ENCODE results near the gene SHC3. TPM values are rescaled to one million over a fixed set of nuclear protein-coding genes. Genes with fewer than 3 reads are reported as not detected.
A peak's percentile ranks its signal among the peaks of the same experiment; 100 is the strongest.

SHC3 gene
- total RNA-seq, 1 experiment from 2014 or later, result 1.8 TPM

DNA sequence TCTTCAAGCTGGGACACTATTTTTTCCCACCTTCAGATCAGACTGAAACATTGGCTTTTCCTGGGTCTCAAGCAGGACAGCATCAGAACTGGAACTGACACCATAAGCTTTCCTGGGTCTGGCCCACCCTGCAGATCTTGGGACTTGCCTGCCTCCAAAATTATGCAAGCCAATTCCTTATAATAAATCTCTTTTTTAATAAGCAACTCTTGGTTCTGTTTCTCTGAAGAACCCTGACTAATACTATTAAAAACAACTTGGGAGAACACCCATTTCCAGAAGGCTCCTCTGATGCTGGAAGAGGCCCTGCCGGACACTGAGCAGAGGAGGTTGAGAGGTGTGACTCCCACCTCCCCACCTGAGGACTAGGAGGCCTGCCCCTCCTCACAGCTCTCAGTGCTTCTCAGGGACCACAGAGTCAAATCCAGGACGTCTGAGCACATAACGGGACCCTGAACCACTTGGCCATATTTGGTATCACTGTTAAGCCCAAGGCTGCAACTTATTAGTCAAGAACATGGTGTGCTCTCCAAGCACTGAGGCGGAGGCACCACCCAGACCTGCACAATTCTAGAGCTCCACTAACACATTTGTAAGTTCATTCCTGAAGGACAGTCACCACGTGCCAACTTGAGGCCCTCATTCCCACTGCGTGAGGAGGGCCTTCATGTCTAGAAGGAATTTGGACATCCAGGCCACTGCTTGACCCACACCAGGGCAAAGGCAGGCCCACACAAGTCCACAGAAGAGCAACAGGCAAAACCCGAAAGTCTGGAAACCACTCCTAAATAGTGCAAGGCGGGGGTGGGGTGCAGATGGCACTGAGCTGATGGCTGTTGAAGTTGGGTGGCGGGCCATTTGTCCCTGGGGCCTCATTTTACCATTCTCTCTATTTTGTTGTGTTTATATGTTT, 9.5 kb downstream of the SHC3 start:
- Histone ChIP-seq H3K4me1 (ENCODE audit: insufficient read depth, low read length) (no peaks in the 10 kb centered on the region), H3K23ac (ENCODE audit: insufficient read length, low read depth, low read length) (no peak overlapping the region), H3K4me2 (ENCODE audit: insufficient read depth, insufficient read length, low read length) (no peak overlapping the region), H2BK12ac (ENCODE audit: insufficient read length, low read depth, low read length) (no peak overlapping the region), H4K91ac (ENCODE audit: insufficient read length, low read depth, low read length) (no peak overlapping the region), H2BK5ac (ENCODE audit: insufficient read length, low read length) (no peak overlapping the region), H3K4ac (ENCODE audit: low read depth, low read length) (no peak overlapping the region), H2AK5ac (ENCODE audit: insufficient read length, low read length) (no peak overlapping the region), H3K79me1 (ENCODE audit: insufficient read depth, low read depth, low read length, poor library complexity, severe bottlenecking) (no peaks in the 10 kb centered on the region), H3K56ac (ENCODE audit: insufficient read length, low read depth, low read length) (no peak overlapping the region), H3K9me3 (ENCODE audit: control insufficient read depth, low read depth, low read length) (no peaks in the 10 kb centered on the region), H3K79me2 (ENCODE audit: insufficient read depth, low read length) (peaks cover 2% of the 10 kb centered on the region; the same call in 1 of the 2 replicates), H4K8ac (replicated peaks; ENCODE audit: insufficient read length, low read depth, low read length) (no peak overlapping the region), H3K14ac (ENCODE audit: insufficient read depth, low read length) (no peak overlapping the region), H3K27me3 (ENCODE audit: insufficient read depth, low read length) (no peaks in the 10 kb centered on the region), H4K5ac (ENCODE audit: insufficient read length, low read depth, low read length) (no peak overlapping the region), H2BK20ac (ENCODE audit: low read depth, low read length, poor library complexity, severe bottlenecking) (no peak overlapping the region), H3K23me2 (ENCODE audit: insufficient read length, low read depth, low read length, poor library complexity, severe bottlenecking) (no peaks in the 10 kb centered on the region), H3K18ac (ENCODE audit: insufficient read length, low read depth, low read length) (no peak overlapping the region), H2AFZ (ENCODE audit: low read length) (no peak overlapping the region), H2BK120ac (ENCODE audit: low read depth, low read length, poor library complexity, severe bottlenecking) (no peak overlapping the region), H3K9ac (ENCODE audit: extremely low read depth, insufficient read length, low read length) (no peak overlapping the region), H3T11ph (ENCODE audit: low read length) (no peak overlapping the region), H4K20me1 (ENCODE audit: control insufficient read depth, insufficient read depth, insufficient read length) (no peaks in the 10 kb centered on the region), H2BK15ac (ENCODE audit: low read depth, low read length) (no peak overlapping the region), H3K27ac (ENCODE audit: insufficient read length, low read depth, low read length) (no peak overlapping the region)
- DNase-seq, result no peak
- Mint-ChIP-seq H3K27ac (peak overlapping the region in 1 of 3 experiments; percentile 59; a peak in 1 of 7 replicates), H3K36me3 (ENCODE audit: insufficient read depth in 1 of 3, low read depth in 3 of 3) (peaks cover 0 to 2% (median 0%) of the 10 kb centered on the region in 3 experiments; a peak in 2 of 7 replicates), H3K9me3 (no peaks in the 10 kb centered on the region), H3K27me3 (ENCODE audit: low read depth) (peaks cover 2% of the 10 kb centered on the region; the same call in 1 of the 2 replicates), H3K4me3 (no peak overlapping the region), H3K4me1 (peaks cover 0 to 5% of the 10 kb centered on the region in 2 experiments; a peak in 2 of 4 replicates)
- no CpG with 5 or more reads among the region's 9 CpGs for WGBS (ENCODE audit: extremely low coverage, insufficient read length, low lambda C conversion rate)
- TF ChIP-seq, protein P1, sequence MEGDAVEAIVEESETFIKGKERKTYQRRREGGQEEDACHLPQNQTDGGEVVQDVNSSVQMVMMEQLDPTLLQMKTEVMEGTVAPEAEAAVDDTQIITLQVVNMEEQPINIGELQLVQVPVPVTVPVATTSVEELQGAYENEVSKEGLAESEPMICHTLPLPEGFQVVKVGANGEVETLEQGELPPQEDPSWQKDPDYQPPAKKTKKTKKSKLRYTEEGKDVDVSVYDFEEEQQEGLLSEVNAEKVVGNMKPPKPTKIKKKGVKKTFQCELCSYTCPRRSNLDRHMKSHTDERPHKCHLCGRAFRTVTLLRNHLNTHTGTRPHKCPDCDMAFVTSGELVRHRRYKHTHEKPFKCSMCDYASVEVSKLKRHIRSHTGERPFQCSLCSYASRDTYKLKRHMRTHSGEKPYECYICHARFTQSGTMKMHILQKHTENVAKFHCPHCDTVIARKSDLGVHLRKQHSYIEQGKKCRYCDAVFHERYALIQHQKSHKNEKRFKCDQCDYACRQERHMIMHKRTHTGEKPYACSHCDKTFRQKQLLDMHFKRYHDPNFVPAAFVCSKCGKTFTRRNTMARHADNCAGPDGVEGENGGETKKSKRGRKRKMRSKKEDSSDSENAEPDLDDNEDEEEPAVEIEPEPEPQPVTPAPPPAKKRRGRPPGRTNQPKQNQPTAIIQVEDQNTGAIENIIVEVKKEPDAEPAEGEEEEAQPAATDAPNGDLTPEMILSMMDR (conservative IDR thresholded peaks at IDR 0.05), result no peak

All from H9 (cell line).